ENCODE measurements around the gene TSPAN18.

GRCh38 chr11:44774731-44775130 lies 48.0 kb downstream of the TSPAN18 start:
- TF ChIP-seq EZH2 (IDR thresholded peaks at IDR 0.05; ENCODE audit: insufficient read depth, poor library complexity, severe bottlenecking), result no peak
- TF ChIP-seq EZH2phosphoT487 (IDR thresholded peaks at IDR 0.05; ENCODE audit: insufficient read depth, low read depth), result no peak

All from GM23248 (cell line).